ENCODE data around the gene AP4M1. TPM values are rescaled to one million over a fixed set of nuclear protein-coding genes. Genes with fewer than 3 reads are reported as not detected.

The AP4M1 gene
- total RNA-seq, 1 donor from 2014 or later: 16.9 TPM

- Mint-ChIP-seq H3K27me3 (ENCODE audit: low read depth) (no peaks in the 10 kb centered on the region), H3K9me3 (ENCODE audit: low read depth) (no peaks in the 10 kb centered on the region), H3K27ac (ENCODE audit: unreplicated experiment) (peak overlapping the region; percentile 5), H3K36me3 (ENCODE audit: low read depth) (peaks cover 34% of the 10 kb centered on the region), H3K4me3 (ENCODE audit: unreplicated experiment) (no peak overlapping the region), H3K4me1 (ENCODE audit: low read depth) (peaks cover 31% of the 10 kb centered on the region)
- TF ChIP-seq CTCF (IDR thresholded peaks at IDR 0.05): no peak
- DNase-seq (ENCODE audit: low spot score): no peak
Observed at GRCh38 chr7:100090527-100091410, 10.7 kb upstream of the AP4M1 start.

- Mint-ChIP-seq H3K27me3 (ENCODE audit: low read depth) (no peaks in the 10 kb centered on the region), H3K4me1 (ENCODE audit: low read depth) (peaks cover 31% of the 10 kb centered on the region), H3K36me3 (ENCODE audit: low read depth) (peaks cover 38% of the 10 kb centered on the region), H3K4me3 (ENCODE audit: unreplicated experiment) (no peak overlapping the region), H3K27ac (ENCODE audit: unreplicated experiment) (peak overlapping the region; percentile 61), H3K9me3 (ENCODE audit: low read depth) (no peaks in the 10 kb centered on the region)
- TF ChIP-seq CTCF (IDR thresholded peaks at IDR 0.05): peak; percentile 15
- no peak for DNase-seq (ENCODE audit: low spot score)
Observed at GRCh38 chr7:100091411-100092181, 9.8 kb upstream of the AP4M1 start.

- Mint-ChIP-seq H3K27me3 (ENCODE audit: low read depth) (no peaks in the 10 kb centered on the region), H3K27ac (ENCODE audit: unreplicated experiment) (no peak overlapping the region), H3K36me3 (ENCODE audit: low read depth) (peaks cover 48% of the 10 kb centered on the region), H3K9me3 (ENCODE audit: low read depth) (no peaks in the 10 kb centered on the region), H3K4me1 (ENCODE audit: low read depth) (peaks cover 17% of the 10 kb centered on the region), H3K4me3 (ENCODE audit: unreplicated experiment) (no peak overlapping the region)
- no peak for DNase-seq (ENCODE audit: low spot score)
- no peak for TF ChIP-seq CTCF (IDR thresholded peaks at IDR 0.05)
Observed at GRCh38 chr7:100093054-100093453, 8.4 kb upstream of the AP4M1 start.

GRCh38 chr7:100093498-100093897 lies 7.9 kb upstream of the AP4M1 start:
- Mint-ChIP-seq H3K27ac (ENCODE audit: unreplicated experiment) (no peak overlapping the region), H3K4me3 (ENCODE audit: unreplicated experiment) (no peak overlapping the region), H3K36me3 (ENCODE audit: low read depth) (peaks cover 51% of the 10 kb centered on the region), H3K9me3 (ENCODE audit: low read depth) (no peaks in the 10 kb centered on the region), H3K4me1 (ENCODE audit: low read depth) (peaks cover 15% of the 10 kb centered on the region), H3K27me3 (ENCODE audit: low read depth) (no peaks in the 10 kb centered on the region)
- no peak for TF ChIP-seq CTCF (IDR thresholded peaks at IDR 0.05)
- no peak for DNase-seq (ENCODE audit: low spot score)

GRCh38 chr7:100093925-100094486 lies 7.4 kb upstream of the AP4M1 start:
- Mint-ChIP-seq H3K27ac (ENCODE audit: unreplicated experiment) (no peak overlapping the region), H3K27me3 (ENCODE audit: low read depth) (no peaks in the 10 kb centered on the region), H3K36me3 (ENCODE audit: low read depth) (peaks cover 56% of the 10 kb centered on the region), H3K9me3 (ENCODE audit: low read depth) (no peaks in the 10 kb centered on the region), H3K4me1 (ENCODE audit: low read depth) (peaks cover 19% of the 10 kb centered on the region), H3K4me3 (ENCODE audit: unreplicated experiment) (no peak overlapping the region)
- DNase-seq (ENCODE audit: low spot score): no peak
- no peak for TF ChIP-seq CTCF (IDR thresholded peaks at IDR 0.05)

All from chondrocyte (in vitro differentiated cells).